Neural progenitor cell (in vitro differentiated cells): ENCODE results near the gene PDCD2L.

Source experiments
- CTCF ChIP-seq: fragments of 200-600 bp; sonication (generic); IDR thresholded peaks from 2 replicates; pipeline ENCODE4 v1.5.1; 2017; ENCODE audit warnings: antibody characterized with exemption, mild to moderate bottlenecking
- EZH2 ChIP-seq: fragments of 200-600 bp; sonication (generic); IDR thresholded peaks from 2 replicates; pipeline ENCODE4 v1.6.1; 2017; ENCODE audit warnings: antibody characterized with exemption, mild to moderate bottlenecking, moderate library complexity

- TF ChIP-seq CTCF (no peak), EZH2 (no peak)
Observed at GRCh38 chr19:34370117-34370516, 34.1 kb upstream of the PDCD2L start.
